Measurements from ENCODE around the gene CYREN.

CYREN gene

DNA sequence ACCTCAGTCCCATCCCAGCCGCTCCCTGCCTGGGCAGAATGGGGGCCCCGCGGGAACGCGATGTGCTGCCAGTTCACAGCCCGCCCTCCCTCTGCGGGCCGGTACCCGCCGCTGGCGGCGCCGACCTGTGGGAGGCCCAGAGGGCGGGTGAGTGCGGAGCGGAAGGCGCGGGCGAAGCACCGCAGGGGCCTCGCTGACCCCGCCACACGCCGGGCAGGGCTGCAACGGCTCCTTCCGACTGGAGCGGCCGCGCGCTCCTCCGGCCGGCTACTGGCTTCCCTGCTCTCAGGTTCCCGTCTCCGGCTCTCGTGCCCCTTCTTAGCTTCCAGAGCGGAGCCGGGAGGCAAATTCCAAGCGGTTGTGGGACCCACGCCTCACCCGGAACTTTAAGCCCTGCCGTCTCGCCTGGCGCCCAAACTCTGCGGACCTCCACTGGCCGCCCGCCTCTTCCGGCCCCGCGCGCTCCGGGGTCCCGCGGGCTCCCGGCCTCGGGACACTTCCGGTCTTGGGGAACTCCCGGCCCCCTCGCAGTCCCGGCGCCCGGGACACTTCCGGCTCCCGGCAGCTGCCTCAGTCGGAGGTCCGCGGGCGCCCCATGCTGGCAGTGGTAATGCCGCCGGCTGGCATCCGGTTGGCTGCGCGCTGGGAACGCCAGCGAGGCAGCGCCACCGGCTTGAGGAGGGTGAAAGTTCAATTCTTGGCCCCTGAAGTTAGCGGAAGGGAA lies at the start of gene CYREN:
CYREN (minus strand) TSS at position 434 of the 724 bp plus-strand sequence. CDS start 1,785 bp downstream, outside the sequence.
- Histone ChIP-seq H3K4me1 (peaks cover 12% of the 10 kb centered on the region), H2AFZ (peak within 1 kb of the TSS; percentile 92), H3K27me3 (ENCODE audit: control insufficient read depth, insufficient read depth, low read length) (no peaks in the 10 kb centered on the region), H3K79me2 (peaks cover 5% of the 10 kb centered on the region), H3K9me3 (ENCODE audit: control insufficient read depth, low read length) (no peaks in the 10 kb centered on the region), H3K4me2 (ENCODE audit: low read length) (peak within 1 kb of the TSS; percentile 92), H3K36me3 (ENCODE audit: control insufficient read depth, insufficient read depth, low read length) (no peaks in the 10 kb centered on the region), H3K27ac (peak within 1 kb of the TSS; percentile 81), H3K9ac (peak within 1 kb of the TSS; percentile 73), H3K4me3 (ENCODE audit: low read depth, low read length) (peak within 1 kb of the TSS; percentile 76)
- TF ChIP-seq CTCF (IDR thresholded peaks at IDR 0.05): peak; percentile 94

GRCh38 chr7:135217645-135218509 lies 47.4 kb upstream of the CYREN start:
- H3K9ac ChIP-seq: no peak overlapping the region
- no peak overlapping the region for H3K27ac ChIP-seq
- no peaks in the 10 kb centered on the region for H3K27me3 ChIP-seq (ENCODE audit: control insufficient read depth, insufficient read depth, low read length)
- no peak overlapping the region for H2AFZ ChIP-seq
- H3K4me1 ChIP-seq: no peaks in the 10 kb centered on the region
- no peak overlapping the region for H3K4me3 ChIP-seq (ENCODE audit: low read depth, low read length)
- no peaks in the 10 kb centered on the region for H3K9me3 ChIP-seq (ENCODE audit: control insufficient read depth, low read length)
- no peak for TF ChIP-seq CTCF (IDR thresholded peaks at IDR 0.05)
- no peaks in the 10 kb centered on the region for H3K36me3 ChIP-seq (ENCODE audit: control insufficient read depth, insufficient read depth, low read length)
- H3K4me2 ChIP-seq (ENCODE audit: low read length): no peak overlapping the region
- no peaks in the 10 kb centered on the region for H3K79me2 ChIP-seq

DNA sequence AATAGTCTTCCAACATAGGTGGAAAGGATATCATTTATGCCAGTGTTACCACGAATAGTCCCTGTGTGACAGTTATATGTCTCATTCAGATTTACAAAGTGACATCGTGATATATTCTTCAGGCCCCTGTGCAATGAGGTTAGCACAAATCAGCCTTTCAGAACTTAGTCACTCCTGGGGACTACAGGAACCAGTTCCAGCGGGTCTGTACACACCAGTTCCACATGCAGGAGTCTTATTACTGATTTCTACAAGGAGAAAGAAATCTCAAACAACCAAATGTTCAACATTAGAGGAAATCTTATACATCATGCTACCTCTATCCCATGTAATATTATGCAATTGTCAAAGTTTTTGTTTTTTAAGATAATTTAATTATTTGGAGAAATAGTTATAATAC lies 45.2 kb upstream of the CYREN start:
- no peak overlapping the region for H3K4me3 ChIP-seq (ENCODE audit: low read depth, low read length)
- H3K36me3 ChIP-seq (ENCODE audit: control insufficient read depth, insufficient read depth, low read length): no peaks in the 10 kb centered on the region
- TF ChIP-seq CTCF (IDR thresholded peaks at IDR 0.05): no peak
- H3K9me3 ChIP-seq (ENCODE audit: control insufficient read depth, low read length): no peaks in the 10 kb centered on the region
- no peaks in the 10 kb centered on the region for H3K79me2 ChIP-seq
- no peaks in the 10 kb centered on the region for H3K4me1 ChIP-seq
- no peak overlapping the region for H3K9ac ChIP-seq
- no peak overlapping the region for H2AFZ ChIP-seq
- H3K27me3 ChIP-seq (ENCODE audit: control insufficient read depth, insufficient read depth, low read length): no peaks in the 10 kb centered on the region
- no peak overlapping the region for H3K4me2 ChIP-seq (ENCODE audit: low read length)
- H3K27ac ChIP-seq: no peak overlapping the region

GRCh38 chr7:135215180-135215579 lies 44.7 kb upstream of the CYREN start:
- no peaks in the 10 kb centered on the region for H3K27me3 ChIP-seq (ENCODE audit: control insufficient read depth, insufficient read depth, low read length)
- H3K36me3 ChIP-seq (ENCODE audit: control insufficient read depth, insufficient read depth, low read length): no peaks in the 10 kb centered on the region
- peaks cover 4% of the 10 kb centered on the region for H3K4me1 ChIP-seq
- TF ChIP-seq CTCF (IDR thresholded peaks at IDR 0.05): no peak
- H3K9ac ChIP-seq: no peak overlapping the region
- H3K27ac ChIP-seq: no peak overlapping the region
- H3K9me3 ChIP-seq (ENCODE audit: control insufficient read depth, low read length): no peaks in the 10 kb centered on the region
- H2AFZ ChIP-seq: no peak overlapping the region
- no peak overlapping the region for H3K4me3 ChIP-seq (ENCODE audit: low read depth, low read length)
- no peaks in the 10 kb centered on the region for H3K79me2 ChIP-seq
- H3K4me2 ChIP-seq (ENCODE audit: low read length): no peak overlapping the region
